GM19023 (cell line): ENCODE measurements around the gene SEMA5B.

Experiments used
- ATAC-seq: cut with Tn5 transposase; IDR thresholded peaks from one replicate; pipeline ENCODE4 v1.9.1; 2021; ENCODE audit warnings: mild to moderate bottlenecking, moderate library complexity; ENCODE audit not compliant: unreplicated experiment

The SEMA5B gene

GRCh38 chr3:122996038-122996580, 31.5 kb downstream of the SEMA5B start:
- no peak for ATAC-seq

GRCh38 chr3:122994954-122995353, 32.6 kb downstream of the SEMA5B start:
- ATAC-seq: no peak

- no peak for ATAC-seq
These were observed 34.2 kb downstream of the SEMA5B start for GRCh38 chr3:122993124-122993978.

GRCh38 chr3:122992676-122993075, 34.9 kb downstream of the SEMA5B start:
- no peak for ATAC-seq

- ATAC-seq: no peak
These were observed 35.4 kb downstream of the SEMA5B start for GRCh38 chr3:122992133-122992532.

GRCh38 chr3:122991236-122991985, 36.2 kb downstream of the SEMA5B start:
- ATAC-seq: no peak

- no peak for ATAC-seq
These were observed 37.5 kb downstream of the SEMA5B start for GRCh38 chr3:122989856-122990575.

- no peak for ATAC-seq
These were observed 39.1 kb downstream of the SEMA5B start for GRCh38 chr3:122988508-122988907.

GRCh38 chr3:122987736-122988319, 39.7 kb downstream of the SEMA5B start:
- ATAC-seq: no peak

GRCh38 chr3:122987231-122987630, 40.3 kb downstream of the SEMA5B start:
- no peak for ATAC-seq

- no peak for ATAC-seq
These were observed 40.8 kb downstream of the SEMA5B start for GRCh38 chr3:122986693-122987179.

GRCh38 chr3:122985539-122985938, 42.0 kb downstream of the SEMA5B start:
- ATAC-seq: no peak

GRCh38 chr3:122984650-122985049, 42.9 kb downstream of the SEMA5B start:
- no peak for ATAC-seq

GRCh38 chr3:122984007-122984406, 43.6 kb downstream of the SEMA5B start:
- ATAC-seq: no peak

GRCh38 chr3:122982216-122983185, 45.1 kb downstream of the SEMA5B start:
- ATAC-seq: no peak

GRCh38 chr3:122979211-122979610, 48.4 kb downstream of the SEMA5B start:
- no peak for ATAC-seq

GRCh38 chr3:122978569-122978968, 49.0 kb downstream of the SEMA5B start:
- ATAC-seq: no peak

GRCh38 chr3:122977746-122978466, 49.7 kb downstream of the SEMA5B start:
- ATAC-seq: no peak

- ATAC-seq: no peak
These were observed 51.7 kb downstream of the SEMA5B start for GRCh38 chr3:122975924-122976293.
